T-helper 2 cell (primary cell): ENCODE data around the gene GAB2.
"Not testable (repeated sequence)": the region's sequence is repeated elsewhere in the genome, so short reads cannot be mapped to it uniquely, and the experiment has no call there.

Experiments
- DNase-seq, 5 experiments: peaks; one replicate each; pipeline versions ENCODE4 v3.0.0 to v3.0.0-alpha.2; 2012 to 2022
- total RNA-seq, 2 donors: gene quantifications; one replicate each; lab custom pipeline; 2026; lab: John Stamatoyannopoulos, UW

GAB2 gene, protein sequence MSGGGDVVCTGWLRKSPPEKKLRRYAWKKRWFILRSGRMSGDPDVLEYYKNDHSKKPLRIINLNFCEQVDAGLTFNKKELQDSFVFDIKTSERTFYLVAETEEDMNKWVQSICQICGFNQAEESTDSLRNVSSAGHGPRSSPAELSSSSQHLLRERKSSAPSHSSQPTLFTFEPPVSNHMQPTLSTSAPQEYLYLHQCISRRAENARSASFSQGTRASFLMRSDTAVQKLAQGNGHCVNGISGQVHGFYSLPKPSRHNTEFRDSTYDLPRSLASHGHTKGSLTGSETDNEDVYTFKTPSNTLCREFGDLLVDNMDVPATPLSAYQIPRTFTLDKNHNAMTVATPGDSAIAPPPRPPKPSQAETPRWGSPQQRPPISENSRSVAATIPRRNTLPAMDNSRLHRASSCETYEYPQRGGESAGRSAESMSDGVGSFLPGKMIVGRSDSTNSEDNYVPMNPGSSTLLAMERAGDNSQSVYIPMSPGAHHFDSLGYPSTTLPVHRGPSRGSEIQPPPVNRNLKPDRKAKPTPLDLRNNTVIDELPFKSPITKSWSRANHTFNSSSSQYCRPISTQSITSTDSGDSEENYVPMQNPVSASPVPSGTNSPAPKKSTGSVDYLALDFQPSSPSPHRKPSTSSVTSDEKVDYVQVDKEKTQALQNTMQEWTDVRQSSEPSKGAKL
- total RNA-seq = 27.4 to 31.5 reads per million in 2 donors

DNA sequence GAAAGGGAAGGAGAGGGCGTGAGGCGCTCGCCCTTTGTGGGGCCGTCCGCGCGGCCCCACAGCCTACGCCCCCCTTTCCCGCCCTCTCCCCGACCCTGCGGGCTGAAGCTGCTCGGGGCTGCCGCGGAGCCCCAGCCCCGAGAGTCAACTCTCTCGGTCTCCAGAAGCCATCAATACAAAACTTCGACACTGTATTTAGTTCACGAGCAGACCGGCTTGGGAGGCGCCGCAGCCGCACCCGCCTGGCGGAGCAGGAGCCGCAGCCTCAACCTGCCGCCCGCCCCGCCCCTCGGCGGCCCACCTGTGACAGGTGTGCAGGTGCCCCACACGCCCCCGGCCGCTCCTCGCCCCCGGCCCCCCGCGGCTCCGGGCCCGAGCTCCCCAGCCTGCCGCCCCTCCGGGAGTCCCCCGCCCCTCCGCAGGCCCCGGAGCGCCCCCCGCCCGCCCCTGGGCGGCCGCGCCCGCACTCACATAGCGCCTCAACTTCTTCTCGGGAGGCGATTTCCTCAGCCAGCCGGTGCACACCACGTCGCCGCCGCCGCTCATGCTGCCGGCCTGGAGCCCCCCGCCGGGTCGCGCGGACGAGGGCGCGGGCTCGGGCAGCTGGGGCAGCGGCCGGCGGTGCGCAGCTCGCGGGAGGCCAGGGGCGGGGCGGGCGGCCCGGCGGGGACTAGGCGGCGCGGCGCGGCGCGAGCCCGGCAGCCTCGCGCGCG, at the start of gene GAB2:
Gene GAB2, minus strand, starts transcription at position 646 of the 713 bp plus-strand sequence. Its CDS starts 100 bp downstream, at position 546.
- peak in 4 of 5 experiments; percentile 5 to 28 (median 14) for DNase-seq

DNA sequence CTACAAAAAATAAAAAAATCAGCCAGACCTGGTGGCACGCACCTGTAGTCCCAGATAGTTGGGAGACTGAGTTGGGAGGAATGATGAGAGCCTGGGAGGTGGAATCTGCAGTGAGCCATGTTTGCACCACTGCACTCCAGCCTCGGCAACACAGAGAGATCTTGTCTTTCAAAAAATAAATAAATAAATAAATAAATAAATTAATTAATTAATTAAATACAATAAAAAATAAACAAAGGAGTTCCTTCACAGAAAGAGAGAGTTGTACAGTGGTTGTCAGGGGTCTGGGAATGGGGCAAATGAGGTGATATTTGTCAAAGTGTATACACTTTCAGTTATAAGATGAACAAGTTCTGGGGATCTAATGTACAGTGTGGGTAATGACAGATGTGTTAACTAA, 49.8 kb upstream of the GAB2 start:
- DNase-seq = no peak

DNA sequence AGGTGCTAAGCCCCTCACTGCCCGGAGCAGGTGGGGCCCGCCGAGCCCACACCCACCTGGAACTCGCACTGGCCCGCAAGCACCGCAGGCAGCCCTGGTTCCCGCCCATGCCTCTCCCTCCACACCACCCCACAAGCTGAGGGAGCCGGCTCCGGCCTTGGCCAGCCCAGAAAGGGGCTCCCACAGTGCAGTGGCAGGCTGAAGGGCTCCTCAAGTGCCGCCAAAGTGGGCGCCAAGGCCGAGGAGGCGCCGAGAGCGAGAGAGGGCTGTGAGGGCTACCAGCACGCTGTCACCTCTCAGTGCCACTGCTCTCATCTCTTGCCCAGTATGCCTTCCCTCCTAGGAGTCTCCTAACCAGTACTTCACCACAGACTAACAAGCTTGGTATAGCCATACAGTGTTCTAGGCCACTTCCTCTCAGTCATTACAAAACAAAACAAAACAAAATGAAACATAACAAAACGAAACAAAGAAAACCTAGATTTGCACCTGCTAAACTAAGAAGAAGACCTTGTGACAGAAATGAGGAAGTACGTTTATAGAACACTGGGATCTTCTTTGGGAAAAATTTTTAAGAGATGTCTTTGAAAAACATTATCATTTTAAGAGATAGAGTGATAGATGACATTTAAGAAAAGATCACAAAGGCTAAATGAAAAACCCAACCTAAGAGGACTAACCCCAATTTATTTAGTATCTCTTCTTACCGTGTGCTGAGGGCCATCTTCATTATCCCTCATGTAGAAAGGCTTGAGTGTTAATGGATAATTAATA, 47.7 kb upstream of the GAB2 start:
- DNase-seq = peak in 4 of 5 experiments; percentile 1 to 96 (median 26)

DNA sequence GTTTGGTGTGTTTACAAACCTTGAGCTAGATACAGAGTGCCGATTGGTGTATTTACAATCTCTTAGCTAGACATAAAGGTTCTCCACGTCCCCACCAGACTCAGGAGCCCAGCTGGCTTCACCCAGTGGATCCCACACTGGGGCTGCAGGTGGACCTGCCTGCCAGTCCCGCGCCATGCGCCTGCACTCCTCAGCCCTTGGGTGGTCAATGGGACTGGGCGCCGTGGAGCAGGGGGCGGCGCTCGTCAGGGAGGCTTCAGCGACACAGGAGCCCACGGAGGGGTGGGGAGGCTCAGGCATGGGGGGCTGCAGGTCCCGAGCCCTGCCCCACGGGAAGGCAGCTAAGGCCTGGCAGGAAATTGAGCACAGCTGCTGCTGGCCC, 47.2 kb upstream of the GAB2 start:
- DNase-seq = not testable (repeated sequence)

DNA sequence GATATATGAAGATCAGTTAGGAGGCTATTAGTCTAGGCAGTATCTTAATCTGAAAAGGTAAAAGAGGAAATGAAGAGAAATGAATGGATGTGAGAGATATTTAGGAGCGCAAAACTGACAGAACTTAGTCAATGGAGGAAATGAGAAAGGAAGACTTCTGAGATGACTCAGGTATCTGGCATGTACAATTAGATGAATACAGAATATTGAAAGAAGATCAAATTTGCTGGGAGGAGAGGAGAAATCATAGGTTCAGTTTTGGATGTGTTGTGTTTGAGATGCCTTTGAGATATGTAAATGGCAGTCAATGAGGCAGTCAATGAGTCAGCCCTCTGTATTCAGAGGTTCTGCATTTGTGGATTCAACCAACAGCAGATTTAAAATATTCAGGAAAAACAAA, 42.9 kb upstream of the GAB2 start:
- DNase-seq = peak in 1 of 5 experiments; percentile 38

DNA sequence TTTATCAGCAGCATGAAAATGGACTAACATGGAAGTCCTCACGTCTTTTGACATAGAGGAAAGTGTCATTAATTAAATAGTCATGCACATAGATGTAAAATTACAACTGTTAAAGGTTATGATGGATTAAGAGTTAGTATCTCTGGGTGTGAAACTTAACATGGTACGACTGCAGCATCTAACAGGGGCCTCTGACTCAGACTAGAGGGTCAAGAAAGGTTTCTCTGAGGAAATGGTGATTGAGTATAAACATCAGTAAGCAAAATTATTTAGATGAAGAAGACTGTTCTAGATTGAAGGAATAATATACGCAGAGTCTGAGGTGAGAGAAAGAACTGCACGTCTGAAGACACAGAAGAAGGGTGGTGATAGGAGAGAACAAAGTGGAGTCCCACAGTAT, 42.1 kb upstream of the GAB2 start:
- DNase-seq = no peak

DNA sequence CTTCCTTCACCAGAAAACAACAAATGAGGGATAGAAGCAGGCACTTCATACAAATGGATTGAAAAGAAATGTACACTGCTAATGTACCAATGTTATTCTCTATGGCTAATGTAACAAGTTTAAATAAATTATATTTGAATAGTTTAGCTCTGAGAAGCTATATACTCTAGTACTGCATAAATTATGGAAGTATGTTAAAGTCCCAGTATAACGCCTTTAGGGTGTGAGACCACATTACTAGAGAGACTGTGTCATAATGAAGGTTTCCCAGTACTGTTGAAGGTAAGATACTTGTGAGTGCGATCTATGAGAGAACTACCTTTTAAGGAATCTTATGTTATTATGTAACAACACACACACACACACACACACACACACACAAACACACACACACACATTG, 39.8 kb upstream of the GAB2 start:
- DNase-seq = no peak

DNA sequence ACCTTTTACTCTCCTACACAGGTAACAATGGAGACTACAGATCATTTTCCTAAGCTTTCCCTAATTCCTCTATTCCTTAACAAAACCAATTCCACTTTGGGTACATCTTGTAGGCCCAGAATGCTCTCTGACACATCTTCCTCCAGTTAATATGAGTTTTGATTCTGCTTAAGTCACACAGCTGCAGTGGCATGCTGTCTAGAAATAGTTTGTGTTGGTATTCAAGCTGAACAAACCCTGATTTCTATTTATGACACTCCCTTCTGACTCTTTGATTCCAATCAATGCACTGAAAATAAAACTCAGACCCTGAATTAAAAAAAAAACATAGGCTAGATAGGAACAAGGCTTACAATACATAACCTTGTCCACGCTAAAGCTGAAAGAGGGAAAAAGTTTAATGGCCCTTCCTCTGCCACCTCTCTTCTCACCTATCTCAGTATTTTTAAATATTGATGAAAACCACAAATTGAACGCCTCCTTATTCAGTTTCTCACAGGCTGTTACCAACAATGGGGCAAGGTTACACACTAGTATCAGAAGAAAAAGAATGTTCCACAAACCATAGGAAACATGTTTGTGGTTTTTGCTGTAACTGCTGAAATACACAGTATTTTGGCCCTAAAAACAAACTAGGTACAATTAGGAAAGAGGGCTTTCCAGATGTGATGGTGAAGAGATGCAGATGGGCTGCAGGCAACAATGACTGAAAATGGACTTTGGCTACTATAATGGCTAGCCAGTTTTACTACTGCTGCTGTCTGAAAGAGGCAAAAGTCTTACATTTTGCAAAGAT, 35.7 kb upstream of the GAB2 start:
- DNase-seq = peak in 1 of 5 experiments; percentile 79

DNA sequence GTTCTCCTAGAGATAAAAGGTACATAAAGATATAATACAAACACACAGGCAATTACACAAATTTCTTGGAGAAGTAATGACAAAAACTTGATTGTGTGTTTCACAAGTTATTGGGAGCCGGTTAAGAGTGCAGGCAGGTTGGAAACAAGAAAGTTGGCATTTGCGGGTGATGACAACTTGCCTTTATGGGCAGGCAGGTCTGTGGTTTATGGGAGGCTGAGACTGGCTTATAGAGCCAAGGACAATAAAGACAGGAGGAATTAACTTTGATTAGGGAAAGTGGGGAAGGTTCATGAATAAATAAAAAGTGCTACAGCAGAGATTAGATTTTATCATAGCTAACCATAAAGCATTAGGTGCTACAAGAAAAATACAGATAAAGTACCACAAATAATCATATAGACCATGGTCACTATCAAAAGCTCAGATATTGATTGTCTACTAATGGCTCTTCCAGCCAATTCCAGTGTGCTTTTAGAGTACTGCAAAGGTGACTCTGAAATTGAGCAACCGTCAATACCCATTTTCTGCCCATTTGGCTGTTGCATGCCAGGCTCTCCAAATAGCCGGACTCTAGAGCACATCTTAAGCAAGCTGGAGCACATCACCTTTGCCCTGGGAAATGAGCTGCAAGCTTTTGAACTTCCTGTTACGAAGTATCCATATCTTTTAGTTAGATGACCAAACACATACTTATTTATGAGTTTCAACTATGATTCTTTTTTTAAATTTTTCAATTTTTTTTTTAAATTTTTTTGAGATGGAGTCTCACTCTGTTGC, 33.9 kb upstream of the GAB2 start:
- DNase-seq = no peak

DNA sequence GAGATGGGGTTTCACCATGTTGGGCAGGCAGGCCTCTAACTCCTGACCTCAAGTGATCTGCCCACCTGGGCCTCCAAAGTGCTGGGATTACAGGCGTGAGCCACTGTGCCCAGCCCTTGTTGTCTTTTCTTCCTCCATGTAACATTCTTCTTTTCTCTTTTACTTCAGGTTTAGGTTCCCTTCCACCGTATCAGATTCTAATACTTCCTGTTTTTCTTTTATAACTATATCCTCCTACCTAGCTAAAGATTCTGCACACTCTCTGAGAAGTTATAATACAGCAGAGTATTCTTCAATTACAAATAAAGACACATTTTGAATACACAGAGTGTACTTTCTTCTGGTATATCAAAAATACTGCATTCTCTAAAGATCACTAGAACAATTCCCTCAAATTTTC, 33.2 kb upstream of the GAB2 start:
- DNase-seq = no peak

DNA sequence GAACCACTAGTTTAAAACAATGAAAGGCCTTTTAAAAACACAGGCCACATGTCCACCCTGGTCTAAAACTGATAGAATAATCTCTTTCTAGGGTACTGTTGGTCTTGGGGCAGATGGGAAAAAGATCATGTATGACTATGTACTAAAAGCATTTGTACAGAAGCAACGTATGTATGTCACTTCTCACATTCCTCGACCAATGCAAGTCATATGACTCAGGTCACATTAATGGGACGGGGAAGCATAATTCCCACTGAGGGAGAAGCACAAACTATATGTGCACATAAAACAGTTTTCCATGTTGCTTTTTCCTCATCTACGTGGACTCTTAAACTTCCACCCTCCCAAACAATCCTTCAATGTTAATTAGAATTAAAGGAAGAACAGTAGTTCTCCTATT, 32.2 kb upstream of the GAB2 start:
- no peak for DNase-seq

DNA sequence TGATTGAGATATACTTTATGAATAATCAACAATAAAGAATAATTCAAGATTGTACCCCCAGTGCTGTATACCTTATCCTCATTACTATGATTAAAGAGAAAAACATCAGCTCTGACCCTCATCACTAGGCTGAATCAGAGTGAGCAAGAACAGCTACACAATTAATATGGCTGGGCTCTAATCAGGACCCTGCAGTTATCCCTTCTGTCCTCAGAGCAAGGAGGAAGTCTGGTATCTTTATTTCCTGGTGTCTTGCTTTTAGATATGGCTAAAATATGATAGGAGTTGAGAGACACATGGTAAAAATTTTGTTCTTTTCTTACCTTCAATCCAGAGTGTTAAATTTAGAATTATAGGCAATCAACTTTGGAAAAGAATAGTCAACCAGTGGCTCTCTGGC, 28.6 kb upstream of the GAB2 start:
- no peak for DNase-seq

DNA sequence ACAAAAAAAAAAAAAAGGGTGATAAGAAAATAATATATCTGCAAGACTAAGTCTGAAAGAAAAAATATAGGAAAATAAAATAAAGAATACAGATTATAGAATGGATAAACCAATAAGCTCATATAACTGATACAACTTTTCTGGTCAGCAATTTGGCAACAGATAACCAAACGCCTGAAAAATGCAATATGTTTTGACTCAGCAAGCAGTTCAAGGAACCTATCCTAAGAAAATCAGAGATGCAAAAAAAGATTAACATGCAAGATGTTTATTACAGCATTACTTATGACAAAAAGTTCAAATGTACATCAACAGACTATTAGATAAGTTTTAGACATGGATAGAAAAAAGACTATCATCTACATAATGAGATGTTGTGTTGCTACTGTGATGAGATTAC, 27.1 kb upstream of the GAB2 start:
- peak in 1 of 5 experiments; percentile 78 for DNase-seq

DNA sequence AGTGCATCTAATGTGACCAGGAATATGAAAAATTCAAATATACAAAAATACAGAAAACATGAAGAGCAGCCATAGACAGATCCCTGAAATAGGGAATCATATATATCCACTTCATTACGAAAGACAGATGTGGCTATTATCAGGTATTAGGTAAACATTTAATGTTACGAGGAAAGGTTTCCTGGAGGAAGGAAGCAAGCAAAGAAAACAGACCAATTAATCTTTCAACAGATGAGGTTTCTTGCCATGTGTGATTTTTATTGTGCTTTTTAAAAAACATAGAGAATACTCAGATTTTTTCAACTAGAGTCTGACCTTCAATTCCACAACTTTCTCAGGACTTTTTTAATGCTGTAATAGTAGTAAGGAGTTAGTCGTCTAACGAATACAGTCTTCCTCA, 24.3 kb upstream of the GAB2 start:
- DNase-seq = no peak

DNA sequence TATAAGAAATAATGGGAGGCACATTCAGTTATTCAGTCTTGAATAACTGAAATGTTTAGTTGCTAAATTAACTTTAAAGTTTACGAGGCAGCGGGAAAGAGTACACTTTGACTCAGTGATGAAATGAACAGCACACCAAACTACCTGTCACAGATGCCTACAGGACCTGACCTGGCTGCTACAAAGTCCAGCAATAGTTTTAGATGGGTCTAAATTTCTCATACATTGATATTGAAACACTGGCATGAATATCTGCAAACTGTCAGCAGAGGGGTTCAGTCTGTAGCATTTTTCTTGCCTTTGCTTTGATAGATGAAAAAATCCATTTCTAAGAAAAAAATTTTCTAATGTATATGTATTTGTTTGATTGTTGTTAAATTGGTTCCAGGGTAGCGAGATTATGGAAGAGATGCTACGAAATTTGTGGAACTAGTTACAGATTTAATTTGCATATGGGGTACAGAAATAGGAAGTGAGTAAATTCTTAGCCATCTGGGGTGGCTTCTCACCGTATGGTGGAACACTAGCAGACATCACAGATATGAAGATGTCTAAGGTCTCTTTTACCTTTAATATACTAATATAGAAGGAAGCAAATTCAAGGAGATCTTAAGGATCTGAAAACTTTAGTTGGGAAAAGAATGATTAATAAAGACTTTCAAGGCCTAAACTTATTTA, 20.8 kb upstream of the GAB2 start:
- no peak for DNase-seq

DNA sequence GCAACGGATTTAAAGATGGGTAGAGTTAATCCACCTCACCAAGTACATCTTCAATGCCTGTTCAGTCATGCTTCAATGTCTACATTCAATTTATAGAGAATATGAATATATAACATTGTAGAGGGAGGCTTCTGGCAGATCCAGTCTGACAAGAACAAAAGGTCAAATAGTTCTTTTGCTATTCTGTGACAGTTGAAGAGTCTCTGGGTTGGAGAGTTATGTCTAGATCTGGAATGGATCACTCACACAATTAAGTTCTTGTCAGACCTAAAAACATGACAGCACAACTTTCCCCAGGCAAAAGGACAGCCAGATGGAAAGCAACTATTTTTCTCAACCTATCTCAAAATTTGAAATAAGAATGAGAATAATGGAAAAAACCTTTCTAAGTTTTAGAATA, 15.3 kb upstream of the GAB2 start:
- DNase-seq = no peak

DNA sequence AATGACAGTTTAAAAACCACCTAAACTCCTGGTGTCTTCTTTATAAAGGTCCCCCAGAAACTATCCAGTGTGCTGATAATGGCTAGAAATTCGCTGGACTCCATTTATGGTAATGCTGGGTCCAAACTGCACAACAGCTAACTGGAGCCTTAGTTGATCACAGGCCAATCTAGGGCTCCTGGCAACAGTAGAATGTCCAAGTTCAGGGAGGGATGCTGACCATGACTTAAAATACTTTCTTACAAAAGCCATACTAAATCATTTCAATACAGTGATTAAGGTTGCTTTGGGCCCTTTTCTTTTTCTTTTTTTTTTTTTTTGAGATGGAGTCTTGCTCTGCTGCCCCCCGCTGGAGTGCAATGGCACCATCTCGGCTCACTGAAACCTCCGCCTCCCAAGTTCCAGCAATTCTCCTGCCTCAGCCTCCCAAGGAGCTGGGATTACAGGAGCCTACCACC, 14.5 kb upstream of the GAB2 start:
- peak in 1 of 5 experiments; percentile 42 for DNase-seq

DNA sequence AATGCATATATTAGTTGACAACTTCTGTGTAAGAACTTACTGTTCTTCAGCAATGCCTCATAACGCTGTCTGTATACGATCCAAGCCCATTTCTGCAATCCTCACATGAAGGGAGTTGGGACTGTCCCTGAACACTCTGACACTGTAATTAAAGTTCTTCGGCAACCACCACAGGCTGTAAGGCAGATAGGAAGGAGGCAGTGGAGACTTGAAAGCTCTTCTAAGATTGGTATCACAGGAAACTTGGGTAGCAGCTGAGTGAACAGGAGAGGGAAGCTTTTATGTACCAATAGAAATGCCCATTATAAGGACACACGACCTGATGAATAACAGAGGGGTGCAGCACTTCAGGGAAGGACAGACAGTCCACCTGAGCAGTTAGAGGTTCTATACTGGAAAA, 12.0 kb upstream of the GAB2 start:
- peak in 1 of 5 experiments; percentile 82 for DNase-seq

DNA sequence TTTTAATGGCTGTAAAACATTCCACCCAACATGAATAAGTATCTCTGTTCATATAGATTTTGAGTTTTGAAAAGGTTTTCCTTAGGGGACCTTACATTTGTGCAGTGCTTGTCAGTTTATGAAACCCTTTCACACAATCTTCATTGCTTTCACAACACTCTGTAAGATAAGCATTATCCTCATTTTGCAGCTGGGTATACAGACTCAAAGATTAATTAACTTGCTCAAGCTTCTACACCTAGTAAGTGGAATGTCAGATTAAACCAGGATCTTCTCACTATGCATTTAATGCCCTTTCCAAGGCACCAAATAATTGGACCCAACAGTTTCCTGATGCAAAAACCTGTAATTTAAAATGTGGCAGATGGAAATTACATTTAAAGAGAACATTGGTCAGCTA, 11.6 kb upstream of the GAB2 start:
- DNase-seq = no peak

DNA sequence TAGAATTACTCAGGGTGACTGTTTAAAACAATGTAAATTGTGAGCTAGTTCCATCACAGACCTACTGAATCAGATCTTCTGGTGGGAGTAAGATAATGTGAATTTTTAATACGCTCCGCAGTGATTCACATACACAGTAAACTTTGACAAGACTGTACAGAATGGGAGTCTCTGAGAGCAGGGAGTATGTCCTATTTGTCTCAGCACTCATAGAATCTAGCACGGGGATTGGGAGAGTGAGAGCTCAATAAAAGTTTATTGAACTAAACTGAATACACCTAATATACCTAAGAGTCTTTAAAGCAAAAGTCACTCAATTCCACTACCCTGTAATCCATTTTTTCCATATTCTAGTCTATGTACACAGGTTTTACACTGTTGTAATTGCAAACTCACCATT, 11.2 kb upstream of the GAB2 start:
- DNase-seq = no peak
